ENCODE measurements around the gene CSNK1G2.
"Not testable (repeated sequence)": the region's sequence is repeated elsewhere in the genome, so short reads cannot be mapped to it uniquely, and the experiment has no call there.

Gene CSNK1G2

GRCh38 chr19:1987197-1988187 lies 46.5 kb downstream of the CSNK1G2 start:
- no peak for DNase-seq (ENCODE audit: low read depth in 1 of 2, low spot score in 1 of 2)

DNA sequence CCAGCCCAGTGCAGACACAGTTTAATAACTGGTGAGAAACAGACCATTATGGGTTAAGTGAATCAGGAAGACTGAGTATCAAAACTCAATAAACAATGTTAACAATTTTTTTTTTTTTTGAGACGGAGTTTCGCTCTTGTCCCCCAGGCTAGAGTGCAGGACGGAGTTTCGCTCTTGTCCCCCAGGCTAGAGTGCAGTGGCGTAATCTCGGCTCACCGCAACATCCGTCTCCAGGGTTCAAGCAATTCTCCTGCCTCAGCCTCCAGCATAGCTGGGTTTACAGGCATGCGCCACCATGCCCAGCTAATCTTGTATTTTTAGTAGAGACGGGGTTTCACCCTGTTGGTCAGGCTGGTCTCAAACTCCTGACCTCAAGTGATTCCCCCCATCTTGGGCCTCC lies 47.5 kb downstream of the CSNK1G2 start:
- DNase-seq (ENCODE audit: low read depth in 1 of 2, low spot score in 1 of 2) = not testable (repeated sequence)

DNA sequence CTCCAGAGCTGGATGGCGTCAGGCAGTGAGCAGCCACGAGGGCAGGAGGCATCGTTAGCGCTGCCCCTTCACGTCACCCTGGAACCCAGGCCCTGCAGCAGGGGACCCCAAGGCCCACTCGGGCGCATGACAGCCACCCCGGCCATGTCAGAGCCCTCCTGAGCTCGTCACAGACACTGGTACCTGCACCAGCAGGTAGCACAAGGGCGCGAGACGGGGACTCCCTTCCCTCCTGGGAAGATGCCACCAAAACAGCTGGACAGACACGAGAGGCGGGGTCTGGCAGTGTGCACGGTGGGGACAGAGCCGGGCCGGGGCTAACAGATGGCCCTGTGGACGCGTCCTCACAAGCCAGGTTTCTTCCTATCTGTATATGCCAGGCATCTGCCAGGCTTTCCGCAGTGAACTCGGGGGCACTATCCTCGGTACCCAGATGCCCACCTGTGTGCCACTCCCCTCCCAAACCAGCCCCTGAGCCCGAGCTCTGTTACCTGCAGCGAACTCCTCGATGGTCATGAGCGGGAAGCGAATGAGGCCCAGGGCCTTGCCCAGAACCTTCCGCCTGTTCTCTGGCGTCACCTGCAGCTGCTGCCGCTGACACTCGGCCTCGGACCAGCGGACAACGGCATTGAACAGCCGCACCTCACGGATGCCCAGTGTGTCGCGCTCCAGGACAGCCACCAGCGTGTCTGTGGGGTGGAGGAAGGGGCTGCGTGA lies 48.7 kb downstream of the CSNK1G2 start:
- DNase-seq (ENCODE audit: low read depth in 1 of 2, low spot score in 1 of 2) = no peak

GRCh38 chr19:1990230-1991017 lies 49.5 kb downstream of the CSNK1G2 start:
- no peak for DNase-seq (ENCODE audit: low read depth in 1 of 2, low spot score in 1 of 2)

DNA sequence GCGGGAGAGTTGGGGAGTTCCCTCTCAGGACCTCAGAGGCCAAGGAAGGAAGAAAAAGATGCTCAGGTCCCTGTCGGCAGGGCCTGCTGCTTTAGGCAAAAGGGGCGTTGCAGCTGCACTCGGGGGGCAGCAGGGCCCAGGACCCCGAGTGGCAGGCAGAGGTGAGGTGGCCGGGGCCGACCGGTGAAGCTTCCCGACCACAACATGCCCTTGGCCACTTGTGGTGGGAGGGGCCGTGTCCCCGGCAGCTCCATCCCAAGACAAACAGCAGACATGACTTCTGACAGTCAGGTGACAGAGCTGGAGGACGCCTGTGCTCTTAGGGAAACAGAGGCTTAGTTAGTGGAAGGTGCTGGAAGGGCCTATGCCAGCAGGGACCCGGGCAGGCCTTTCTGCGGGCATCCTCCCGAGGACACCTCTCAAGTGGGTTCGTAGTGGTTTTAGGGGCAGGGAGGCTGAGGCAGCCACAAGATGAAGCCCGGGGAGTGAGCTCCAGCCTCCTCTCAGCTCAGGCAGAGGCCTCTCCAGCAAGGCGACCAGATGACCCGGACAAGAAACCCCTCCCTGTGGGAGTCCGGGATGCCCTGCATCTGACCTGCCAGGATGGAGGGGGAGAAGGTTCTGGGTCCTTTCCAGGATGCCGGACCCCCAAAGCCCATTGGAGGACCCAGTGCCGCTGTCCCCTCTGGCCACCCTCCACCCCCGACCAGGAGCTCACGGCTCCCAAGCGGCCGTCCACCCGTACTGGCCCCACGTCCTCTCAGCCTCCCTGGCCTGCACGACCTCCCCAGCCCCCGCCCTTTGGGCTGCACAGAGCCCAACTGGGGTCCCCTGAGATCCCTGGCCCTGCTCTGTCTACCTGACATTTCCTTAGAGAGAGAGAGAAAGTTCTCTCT lies 50.3 kb downstream of the CSNK1G2 start:
- DNase-seq (ENCODE audit: low read depth in 1 of 2, low spot score in 1 of 2) = no peak

GRCh38 chr19:1992759-1993260 lies 51.8 kb downstream of the CSNK1G2 start:
- DNase-seq (ENCODE audit: low read depth in 1 of 2, low spot score in 1 of 2) = peak in 1 of 2 donors; percentile 17

GRCh38 chr19:1997353-1998233 lies 56.6 kb downstream of the CSNK1G2 start:
- no peak for DNase-seq (ENCODE audit: low read depth in 1 of 2, low spot score in 1 of 2)

GRCh38 chr19:1998712-1999708 lies 58.0 kb downstream of the CSNK1G2 start:
- DNase-seq (ENCODE audit: low read depth in 1 of 2, low spot score in 1 of 2) = no peak

DNA sequence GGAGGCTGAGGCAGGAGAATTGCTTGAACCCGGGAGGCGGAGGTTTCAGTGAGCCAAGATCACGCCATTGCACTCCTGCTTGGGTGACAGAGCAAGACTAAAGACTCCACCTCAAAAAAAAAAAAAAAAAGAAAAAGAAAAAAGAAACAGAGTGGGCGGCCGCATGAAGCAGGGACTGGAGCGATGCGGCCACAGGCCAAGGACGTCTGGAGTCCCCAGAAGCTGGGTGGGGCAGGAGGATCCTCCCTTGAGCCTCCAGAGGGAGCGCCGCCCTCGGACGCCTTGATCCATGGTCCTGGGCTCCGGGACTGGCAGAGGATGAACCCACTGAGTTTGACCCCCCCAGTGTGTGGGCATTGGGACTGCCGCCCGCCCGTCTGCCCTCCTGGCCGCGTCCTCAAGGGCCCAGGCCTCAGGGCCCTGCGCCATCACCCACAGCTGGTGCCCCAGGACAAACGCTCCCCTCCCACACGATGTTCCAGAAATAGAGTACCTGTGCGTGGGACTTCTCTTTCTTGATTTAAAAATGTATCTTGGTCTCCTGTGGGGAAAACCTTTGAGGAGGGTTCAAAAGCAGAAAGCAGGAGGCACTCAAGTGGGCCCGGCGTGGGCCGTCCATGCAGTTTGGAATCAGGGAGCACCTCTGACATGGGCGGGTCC lies 59.0 kb downstream of the CSNK1G2 start:
- DNase-seq (ENCODE audit: low read depth in 1 of 2, low spot score in 1 of 2) = no peak

DNA sequence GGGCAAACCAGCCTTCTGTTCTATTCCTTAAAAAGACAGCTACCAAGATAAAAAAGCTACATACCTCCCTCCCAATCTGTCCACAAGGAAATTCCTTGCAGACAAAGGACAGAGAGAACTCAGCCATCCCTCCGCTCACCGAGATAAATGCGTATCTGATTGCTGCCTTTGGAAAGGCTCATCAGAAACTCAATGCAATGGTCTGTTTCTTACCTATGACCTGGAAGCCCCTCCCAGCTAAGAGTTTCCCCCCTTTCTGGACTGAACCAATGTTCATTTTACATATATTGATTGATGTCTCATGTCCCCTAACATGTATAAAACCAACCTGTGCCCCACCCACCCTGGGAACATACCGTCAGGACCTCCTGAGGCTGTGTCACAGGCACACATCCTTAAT lies 62.9 kb downstream of the CSNK1G2 start:
- no peak for DNase-seq (ENCODE audit: low read depth in 1 of 2, low spot score in 1 of 2)

GRCh38 chr19:2010135-2010668 lies 69.2 kb downstream of the CSNK1G2 start:
- no peak for DNase-seq (ENCODE audit: low read depth in 1 of 2, low spot score in 1 of 2)

DNA sequence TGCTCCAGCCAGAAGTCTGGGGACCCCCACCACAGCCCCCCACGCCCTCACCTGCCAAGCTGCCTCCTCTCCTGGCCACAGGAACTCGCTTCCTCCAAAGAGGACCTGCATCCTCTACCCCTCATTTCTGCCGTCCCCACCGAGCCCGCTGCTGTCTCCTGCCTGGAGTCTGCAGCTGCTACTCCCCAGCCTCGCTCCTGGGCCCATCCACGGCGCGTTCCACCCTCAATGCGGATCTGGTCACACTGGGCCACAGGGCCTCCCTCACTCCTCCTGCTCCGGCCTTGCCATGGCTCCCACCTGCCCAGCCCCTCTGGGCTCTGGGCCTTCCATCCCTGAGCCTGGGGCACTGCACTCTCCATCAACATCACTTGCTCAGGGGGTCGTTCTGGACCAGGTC lies 70.2 kb downstream of the CSNK1G2 start:
- DNase-seq (ENCODE audit: low read depth in 1 of 2, low spot score in 1 of 2) = no peak

- DNase-seq (ENCODE audit: low read depth in 1 of 2, low spot score in 1 of 2) = no peak
Observed at GRCh38 chr19:2012941-2013682, 72.1 kb downstream of the CSNK1G2 start.

DNA sequence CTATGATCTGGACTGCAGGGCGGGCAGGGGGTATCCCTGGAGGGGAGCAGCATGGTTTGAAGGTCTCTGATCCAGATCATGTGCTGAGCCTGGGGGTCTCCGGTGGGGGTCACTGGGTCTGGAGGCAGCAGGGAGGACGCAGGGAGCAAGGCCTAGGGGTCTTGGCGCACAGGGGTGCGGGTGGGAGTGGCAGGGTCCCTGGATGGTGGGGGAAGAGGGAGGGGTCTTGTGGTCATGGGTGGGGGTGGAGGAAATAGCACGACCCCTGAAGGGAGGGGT lies 72.7 kb downstream of the CSNK1G2 start:
- DNase-seq (ENCODE audit: low read depth in 1 of 2, low spot score in 1 of 2) = no peak

- DNase-seq (ENCODE audit: low read depth in 1 of 2, low spot score in 1 of 2) = no peak
Observed at GRCh38 chr19:2014131-2014571, 73.2 kb downstream of the CSNK1G2 start.

DNA sequence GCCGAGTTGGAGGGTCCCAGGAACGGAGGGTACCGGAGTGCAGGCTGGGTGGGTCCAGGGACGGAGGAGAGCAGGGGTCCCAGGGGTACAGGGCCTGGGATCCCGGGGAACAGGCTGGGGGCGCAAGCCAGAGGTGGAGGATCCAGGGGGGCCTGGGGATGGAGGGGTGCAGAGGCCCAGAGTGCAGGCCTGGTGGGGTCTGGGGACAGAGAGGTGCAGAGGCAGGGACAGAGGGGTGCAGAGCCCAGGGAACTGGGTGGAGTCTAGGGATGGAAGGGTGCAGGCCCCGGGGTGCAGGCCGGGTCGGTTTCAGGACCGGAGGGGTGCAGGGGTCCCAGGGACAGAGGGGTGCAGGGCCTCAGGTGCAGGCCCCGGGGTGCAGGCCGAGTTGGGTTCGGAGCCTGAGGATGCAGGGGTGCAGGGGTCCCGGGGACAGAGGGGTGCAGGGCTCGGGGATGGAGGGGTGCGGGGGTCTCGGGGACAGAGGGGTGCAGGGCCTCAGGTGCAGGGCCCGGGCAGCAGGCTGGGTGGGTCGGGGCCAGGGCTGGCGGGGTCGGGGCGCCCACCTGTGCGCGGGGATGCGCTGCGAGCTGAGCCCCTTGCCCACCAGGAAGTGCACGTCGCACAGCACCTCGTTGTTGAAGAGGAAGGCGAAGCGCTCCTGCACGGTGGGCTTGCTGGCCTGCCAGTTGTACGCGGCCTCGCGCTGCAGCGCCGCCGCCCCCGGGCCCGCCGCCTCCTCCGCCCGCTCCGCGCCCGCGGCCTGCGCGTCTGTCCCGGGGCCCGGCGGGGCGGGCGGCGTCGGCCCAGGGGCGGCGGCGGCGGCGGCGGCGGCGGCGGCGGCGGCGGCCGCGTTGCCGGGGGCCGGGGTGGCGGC lies 74.0 kb downstream of the CSNK1G2 start:
- peak in 1 of 2 donors; percentile 18 for DNase-seq (ENCODE audit: low read depth in 1 of 2, low spot score in 1 of 2)
